Measurements from ENCODE around the gene NINL.
"Not testable (repeated sequence)": the region's sequence is repeated elsewhere in the genome, so short reads cannot be mapped to it uniquely, and the experiment has no call there.

NINL gene

GRCh38 chr20:25592135-25592852 is 7.0 kb upstream of the NINL start:
- no peak for DNase-seq (ENCODE audit: low read depth in 2 of 2)

GRCh38 chr20:25590778-25591177 is 5.4 kb upstream of the NINL start:
- DNase-seq (ENCODE audit: low read depth in 2 of 2) = not testable (repeated sequence)

GRCh38 chr20:25588491-25588890 is 3.2 kb upstream of the NINL start:
- DNase-seq (ENCODE audit: low read depth in 2 of 2) = no peak

GRCh38 chr20:25587536-25587935 is 2.2 kb upstream of the NINL start:
- DNase-seq (ENCODE audit: low read depth in 2 of 2) = no peak

GRCh38 chr20:25586877-25587276 is 1.5 kb upstream of the NINL start:
- DNase-seq (ENCODE audit: low read depth in 2 of 2) = no peak

GRCh38 chr20:25583607-25584006 is 1.7 kb downstream of the NINL start:
- not testable (repeated sequence) for DNase-seq (ENCODE audit: low read depth in 2 of 2)

- DNase-seq (ENCODE audit: low read depth in 2 of 2) = no peak
Measured at GRCh38 chr20:25580711-25581110, 4.6 kb downstream of the NINL start.

- no peak for DNase-seq (ENCODE audit: low read depth in 2 of 2)
Measured at GRCh38 chr20:25579081-25579770, 6.1 kb downstream of the NINL start.

- DNase-seq (ENCODE audit: low read depth in 2 of 2) = no peak
Measured at GRCh38 chr20:25576783-25577530, 8.4 kb downstream of the NINL start.

GRCh38 chr20:25574411-25574810 is 10.9 kb downstream of the NINL start:
- DNase-seq (ENCODE audit: low read depth in 2 of 2) = no peak

- no peak for DNase-seq (ENCODE audit: low read depth in 2 of 2)
Measured at GRCh38 chr20:25573288-25574251, 11.8 kb downstream of the NINL start.

- no peak for DNase-seq (ENCODE audit: low read depth in 2 of 2)
Measured at GRCh38 chr20:25571817-25572216, 13.5 kb downstream of the NINL start.

GRCh38 chr20:25571240-25571639 is 14.1 kb downstream of the NINL start:
- DNase-seq (ENCODE audit: low read depth in 2 of 2) = no peak

- DNase-seq (ENCODE audit: low read depth in 2 of 2) = no peak
Measured at GRCh38 chr20:25570148-25570530, 15.2 kb downstream of the NINL start.

GRCh38 chr20:25567286-25567685 is 18.0 kb downstream of the NINL start:
- no peak for DNase-seq (ENCODE audit: low read depth in 2 of 2)

GRCh38 chr20:25566821-25567220 is 18.5 kb downstream of the NINL start:
- no peak for DNase-seq (ENCODE audit: low read depth in 2 of 2)

- DNase-seq (ENCODE audit: low read depth in 2 of 2) = no peak
Measured at GRCh38 chr20:25565578-25566157, 19.7 kb downstream of the NINL start.

- no peak for DNase-seq (ENCODE audit: low read depth in 2 of 2)
Measured at GRCh38 chr20:25563876-25564275, 21.5 kb downstream of the NINL start.

GRCh38 chr20:25563362-25563761 is 22.0 kb downstream of the NINL start:
- DNase-seq (ENCODE audit: low read depth in 2 of 2) = no peak

- not testable (repeated sequence) for DNase-seq (ENCODE audit: low read depth in 2 of 2)
Measured at GRCh38 chr20:25561771-25562170, 23.6 kb downstream of the NINL start.

- DNase-seq (ENCODE audit: low read depth in 2 of 2) = no peak
Measured at GRCh38 chr20:25553819-25554296, 31.5 kb downstream of the NINL start.
